ENCODE data around the gene GRIK2.

DNA sequence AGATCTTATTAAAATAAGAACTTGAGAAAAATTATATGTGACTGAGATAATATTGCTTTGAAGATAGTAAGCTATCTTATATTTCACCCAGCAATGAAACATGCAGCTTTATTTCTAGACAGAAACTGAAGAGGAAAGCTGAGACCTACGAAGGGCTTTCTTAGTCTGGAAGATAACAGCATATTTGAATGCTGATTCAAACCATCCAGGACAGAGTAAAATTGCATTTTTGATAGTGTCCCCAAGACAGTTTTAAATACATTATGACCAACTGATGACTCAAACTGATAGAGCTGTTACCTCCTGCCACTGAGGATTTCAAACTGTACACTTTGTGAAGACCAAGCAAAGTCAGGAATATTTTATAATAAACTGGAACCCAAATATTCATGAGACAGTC lies 409.6 kb downstream of the GRIK2 start:
- no peak for TF ChIP-seq RFX5 (IDR thresholded peaks at IDR 0.05; ENCODE audit: low read depth, low read length)
- TF ChIP-seq, protein P1, sequence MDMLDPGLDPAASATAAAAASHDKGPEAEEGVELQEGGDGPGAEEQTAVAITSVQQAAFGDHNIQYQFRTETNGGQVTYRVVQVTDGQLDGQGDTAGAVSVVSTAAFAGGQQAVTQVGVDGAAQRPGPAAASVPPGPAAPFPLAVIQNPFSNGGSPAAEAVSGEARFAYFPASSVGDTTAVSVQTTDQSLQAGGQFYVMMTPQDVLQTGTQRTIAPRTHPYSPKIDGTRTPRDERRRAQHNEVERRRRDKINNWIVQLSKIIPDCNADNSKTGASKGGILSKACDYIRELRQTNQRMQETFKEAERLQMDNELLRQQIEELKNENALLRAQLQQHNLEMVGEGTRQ (IDR thresholded peaks at IDR 0.05; ENCODE audit: low read depth, low read length): no peak
- TF ChIP-seq, protein P2, sequence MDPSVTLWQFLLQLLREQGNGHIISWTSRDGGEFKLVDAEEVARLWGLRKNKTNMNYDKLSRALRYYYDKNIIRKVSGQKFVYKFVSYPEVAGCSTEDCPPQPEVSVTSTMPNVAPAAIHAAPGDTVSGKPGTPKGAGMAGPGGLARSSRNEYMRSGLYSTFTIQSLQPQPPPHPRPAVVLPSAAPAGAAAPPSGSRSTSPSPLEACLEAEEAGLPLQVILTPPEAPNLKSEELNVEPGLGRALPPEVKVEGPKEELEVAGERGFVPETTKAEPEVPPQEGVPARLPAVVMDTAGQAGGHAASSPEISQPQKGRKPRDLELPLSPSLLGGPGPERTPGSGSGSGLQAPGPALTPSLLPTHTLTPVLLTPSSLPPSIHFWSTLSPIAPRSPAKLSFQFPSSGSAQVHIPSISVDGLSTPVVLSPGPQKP (IDR thresholded peaks at IDR 0.05; ENCODE audit: borderline replicate concordance, low read depth, low read length): no peak
- no peak for TF ChIP-seq MXI1 (IDR thresholded peaks at IDR 0.05; ENCODE audit: borderline replicate concordance, low read depth, low read length)
- TF ChIP-seq, protein P3, sequence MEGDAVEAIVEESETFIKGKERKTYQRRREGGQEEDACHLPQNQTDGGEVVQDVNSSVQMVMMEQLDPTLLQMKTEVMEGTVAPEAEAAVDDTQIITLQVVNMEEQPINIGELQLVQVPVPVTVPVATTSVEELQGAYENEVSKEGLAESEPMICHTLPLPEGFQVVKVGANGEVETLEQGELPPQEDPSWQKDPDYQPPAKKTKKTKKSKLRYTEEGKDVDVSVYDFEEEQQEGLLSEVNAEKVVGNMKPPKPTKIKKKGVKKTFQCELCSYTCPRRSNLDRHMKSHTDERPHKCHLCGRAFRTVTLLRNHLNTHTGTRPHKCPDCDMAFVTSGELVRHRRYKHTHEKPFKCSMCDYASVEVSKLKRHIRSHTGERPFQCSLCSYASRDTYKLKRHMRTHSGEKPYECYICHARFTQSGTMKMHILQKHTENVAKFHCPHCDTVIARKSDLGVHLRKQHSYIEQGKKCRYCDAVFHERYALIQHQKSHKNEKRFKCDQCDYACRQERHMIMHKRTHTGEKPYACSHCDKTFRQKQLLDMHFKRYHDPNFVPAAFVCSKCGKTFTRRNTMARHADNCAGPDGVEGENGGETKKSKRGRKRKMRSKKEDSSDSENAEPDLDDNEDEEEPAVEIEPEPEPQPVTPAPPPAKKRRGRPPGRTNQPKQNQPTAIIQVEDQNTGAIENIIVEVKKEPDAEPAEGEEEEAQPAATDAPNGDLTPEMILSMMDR (conservative IDR thresholded peaks at IDR 0.05; ENCODE audit: low read depth, low read length): no peak
- no peak for TF ChIP-seq MAZ (IDR thresholded peaks at IDR 0.05; ENCODE audit: borderline replicate concordance, low read depth, low read length)
- TF ChIP-seq RCOR1 (IDR thresholded peaks at IDR 0.05; ENCODE audit: insufficient replicate concordance, low read length): no peak
- TF ChIP-seq POLR2A (IDR thresholded peaks at IDR 0.05; ENCODE audit: low read depth, low read length): no peak
- TF ChIP-seq MAFK (IDR thresholded peaks at IDR 0.05; ENCODE audit: low read depth, low read length): no peak
- no peak for TF ChIP-seq BHLHE40 (IDR thresholded peaks at IDR 0.05; ENCODE audit: low read depth, low read length)
- no peak for TF ChIP-seq FOS (IDR thresholded peaks at IDR 0.05; ENCODE audit: low read depth, low read length)
- no peak for TF ChIP-seq NFE2L2 (IDR thresholded peaks at IDR 0.05; ENCODE audit: low read depth, low read length)

Measured in IMR-90 (cell line).